GM20431 (cell line): ENCODE results near the gene SOX10.
"Not testable (repeated sequence)": the region's sequence is repeated elsewhere in the genome, so short reads cannot be mapped to it uniquely, and the experiment has no call there.

Experiments
- in situ Hi-C: fragments of 300-500 bp; cut with MseI, MboI; formaldehyde crosslinking; loops from one replicate; pipeline ENCODE4 v1.15.0; 2020; ENCODE audit warnings: low sequenced_read_pairs; ENCODE audit not compliant: unreplicated experiment

SOX10 gene

DNA sequence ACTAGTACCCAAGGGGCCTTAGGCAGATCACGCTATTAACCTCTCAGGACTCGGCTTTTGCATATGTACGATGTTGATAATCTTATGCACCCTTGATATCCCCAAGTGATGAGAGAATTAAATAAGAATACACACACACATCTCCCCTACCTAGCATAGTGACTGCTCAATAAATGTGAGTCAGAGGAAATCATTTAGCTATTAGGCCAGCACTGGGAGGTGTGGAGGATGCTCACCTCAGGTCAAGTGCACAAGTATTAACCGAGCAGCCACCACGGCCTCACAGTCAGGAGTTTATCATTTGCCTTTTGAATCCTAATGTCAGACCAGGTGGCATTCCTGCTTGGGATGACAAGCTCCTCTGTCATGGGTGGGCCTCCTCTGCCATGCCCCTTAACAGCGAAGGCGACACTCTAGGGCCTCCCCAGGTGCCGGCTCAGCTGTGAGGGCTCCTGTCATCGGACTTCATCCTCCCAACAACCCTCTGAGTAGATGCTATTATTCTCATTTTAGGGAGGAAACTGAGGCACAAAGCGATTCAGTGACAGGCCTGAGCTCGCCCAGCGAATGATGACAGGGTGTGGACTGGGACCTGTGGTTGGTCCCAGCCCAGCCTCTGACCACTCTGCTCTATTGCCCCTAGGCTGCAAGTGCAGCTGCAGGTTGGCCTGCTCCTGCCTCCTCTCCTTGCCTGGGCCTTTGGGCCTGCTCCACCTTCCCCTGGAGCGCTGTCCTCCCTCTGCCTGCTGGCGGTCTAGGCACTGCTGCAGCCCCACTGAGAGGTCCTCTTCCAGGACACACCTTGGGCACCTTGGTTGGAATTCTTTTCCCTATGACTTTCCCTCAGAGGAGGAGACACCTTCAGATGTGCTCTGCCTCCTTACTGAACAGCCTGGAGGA lies 5.0 kb upstream of the SOX10 start:
- in situ Hi-C loops: no loop called here

DNA sequence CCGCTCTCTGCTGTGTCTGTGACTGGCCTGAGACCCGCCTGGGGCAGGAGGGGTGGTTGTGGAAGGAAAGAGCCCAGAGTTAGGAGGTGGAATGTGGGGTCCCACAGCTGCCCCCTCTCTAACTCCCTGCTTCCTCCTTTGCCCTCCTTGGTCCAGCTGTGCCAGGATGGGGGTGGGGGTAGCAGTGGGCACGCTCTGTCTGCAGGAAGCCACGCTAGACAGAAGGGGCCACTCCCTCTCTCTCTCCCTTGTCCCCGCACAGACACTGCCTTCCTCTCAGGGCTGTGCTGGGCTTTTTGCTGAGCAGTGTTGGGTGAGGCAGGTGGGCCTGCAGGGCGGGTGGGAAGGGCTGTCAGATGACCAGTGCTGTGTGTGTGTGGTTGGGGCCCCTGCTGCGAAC lies 2.0 kb upstream of the SOX10 start:
- in situ Hi-C loops: no loop called here

DNA sequence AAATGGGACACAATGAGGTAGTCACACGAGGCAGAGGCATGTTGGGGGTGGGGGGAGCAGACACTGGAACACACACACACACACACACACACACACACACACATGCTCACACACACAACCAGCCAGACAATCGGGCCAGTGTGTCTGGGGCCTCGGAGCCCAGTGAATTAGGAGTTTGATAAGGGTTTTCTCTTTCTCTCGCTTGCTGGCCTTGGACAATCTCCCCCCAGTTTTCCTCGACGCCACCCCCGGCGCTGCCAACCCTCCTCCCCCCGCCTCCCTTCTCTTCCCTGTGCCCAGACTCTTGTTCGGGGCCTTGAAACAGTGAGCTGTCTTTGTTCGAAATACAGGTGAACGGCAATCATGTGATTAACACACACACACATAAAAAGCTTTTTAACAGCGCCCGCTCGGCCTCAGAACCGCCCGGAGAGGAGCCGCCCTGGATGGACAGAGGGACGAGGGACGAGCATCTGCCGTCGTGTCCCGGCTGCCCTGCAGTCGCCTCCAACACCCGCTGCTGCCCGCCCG lies 1.5 kb upstream of the SOX10 start:
- in situ Hi-C loops: no loop called here

DNA sequence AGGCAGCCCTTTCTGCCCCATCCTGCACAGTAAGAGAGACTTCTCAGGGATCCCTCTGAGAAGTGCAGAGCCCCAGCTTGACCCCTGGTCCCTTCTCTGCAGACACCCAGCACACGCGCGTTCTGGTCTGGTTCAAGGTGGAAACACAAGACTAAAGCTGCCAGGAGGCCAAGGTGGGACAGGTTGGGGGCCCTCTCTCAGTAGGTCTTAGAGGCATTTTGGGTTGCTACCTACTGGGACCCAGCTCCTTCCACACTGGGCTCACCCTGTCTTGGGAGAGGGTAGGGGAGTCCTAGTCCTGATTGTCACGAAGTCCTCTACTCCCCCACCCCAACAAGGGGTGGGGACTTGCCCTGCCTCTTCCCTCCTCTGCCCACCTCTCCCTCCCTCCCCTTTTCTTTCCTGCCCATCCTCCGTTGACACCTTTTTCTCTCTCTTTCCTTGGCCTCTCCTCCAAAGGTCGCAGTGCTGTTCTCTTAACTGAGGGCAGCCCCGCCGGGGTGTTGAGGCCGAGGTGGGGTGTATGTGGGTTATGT lies 763 bp upstream of the SOX10 start:
- in situ Hi-C loops: no loop called here

DNA sequence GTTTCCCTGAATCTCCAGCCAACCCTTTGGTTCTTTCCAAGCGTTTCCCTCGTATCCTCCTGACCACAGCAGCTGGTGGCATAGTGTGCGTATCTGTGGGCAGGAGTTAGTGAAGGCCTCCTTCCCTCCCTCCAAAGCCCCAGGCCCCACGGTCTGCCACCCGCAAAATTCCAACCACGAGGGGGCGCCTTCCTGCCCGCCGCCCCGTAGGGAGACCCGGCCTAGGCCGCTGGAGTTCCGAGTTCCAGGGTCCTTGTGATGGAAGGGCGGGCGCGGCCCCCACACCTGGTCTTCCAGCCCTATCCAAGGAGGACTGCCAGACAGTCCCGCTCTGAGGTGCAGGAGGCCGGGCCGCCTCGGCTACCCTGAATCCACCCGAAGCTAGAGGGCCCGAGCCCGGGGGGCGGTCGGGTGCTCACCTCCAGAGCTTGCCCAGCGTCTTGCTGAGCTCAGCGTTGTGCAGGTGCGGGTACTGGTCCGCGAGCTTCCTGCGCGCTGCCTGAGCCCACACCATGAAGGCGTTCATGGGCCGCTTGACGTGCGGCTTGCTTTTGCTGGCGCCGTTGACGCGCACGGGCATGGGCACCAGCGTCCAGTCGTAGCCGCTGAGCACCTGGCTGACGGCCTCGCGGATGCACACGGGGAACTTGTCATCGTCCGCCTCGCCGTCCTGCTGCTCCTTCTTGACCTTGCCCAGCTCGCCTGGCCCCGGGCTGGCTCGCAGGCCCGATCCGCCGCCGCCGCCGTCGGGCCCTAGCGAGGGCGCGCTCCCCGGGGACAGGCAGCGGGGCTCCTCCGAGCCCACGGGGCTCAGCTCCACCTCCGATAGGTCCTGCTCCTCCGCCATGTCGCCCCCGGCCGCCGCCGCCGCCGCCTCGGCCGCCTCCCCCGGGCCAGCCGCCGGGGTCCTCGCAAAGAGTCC lies 1.2 kb downstream of the SOX10 start:
- in situ Hi-C loops: no loop called here

DNA sequence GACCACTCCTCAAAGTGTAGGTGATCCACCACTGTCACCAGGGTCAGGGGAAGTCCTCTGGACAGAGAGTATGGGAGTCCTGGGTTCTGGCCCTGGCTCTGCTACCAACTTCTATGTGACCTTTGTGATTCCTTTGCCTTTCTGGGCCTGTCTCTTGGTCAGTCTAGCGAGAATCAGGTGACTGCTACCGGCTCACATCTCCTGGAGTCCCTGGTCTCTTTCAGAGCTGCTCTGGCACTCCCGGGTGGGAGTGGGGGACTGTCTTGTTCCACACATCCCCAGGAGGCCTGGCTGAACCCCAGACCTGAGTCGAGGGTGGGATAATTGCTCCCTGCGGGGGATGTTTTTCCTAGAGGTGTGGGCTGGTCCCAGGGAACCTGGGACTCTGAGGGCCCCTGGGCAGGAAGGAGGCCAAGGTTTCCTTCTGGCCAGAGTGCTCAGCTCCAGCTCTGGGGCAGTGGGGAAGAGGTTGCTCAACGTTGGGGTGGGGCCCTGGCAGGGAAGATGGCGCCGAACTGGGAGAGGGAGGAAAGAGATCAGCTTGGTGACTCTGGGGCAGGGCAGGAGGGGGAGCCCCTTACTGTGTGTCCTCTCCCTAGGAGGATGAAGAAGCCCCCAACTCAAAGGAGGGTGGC lies 2.1 kb downstream of the SOX10 start:
- in situ Hi-C loops: no loop called here

DNA sequence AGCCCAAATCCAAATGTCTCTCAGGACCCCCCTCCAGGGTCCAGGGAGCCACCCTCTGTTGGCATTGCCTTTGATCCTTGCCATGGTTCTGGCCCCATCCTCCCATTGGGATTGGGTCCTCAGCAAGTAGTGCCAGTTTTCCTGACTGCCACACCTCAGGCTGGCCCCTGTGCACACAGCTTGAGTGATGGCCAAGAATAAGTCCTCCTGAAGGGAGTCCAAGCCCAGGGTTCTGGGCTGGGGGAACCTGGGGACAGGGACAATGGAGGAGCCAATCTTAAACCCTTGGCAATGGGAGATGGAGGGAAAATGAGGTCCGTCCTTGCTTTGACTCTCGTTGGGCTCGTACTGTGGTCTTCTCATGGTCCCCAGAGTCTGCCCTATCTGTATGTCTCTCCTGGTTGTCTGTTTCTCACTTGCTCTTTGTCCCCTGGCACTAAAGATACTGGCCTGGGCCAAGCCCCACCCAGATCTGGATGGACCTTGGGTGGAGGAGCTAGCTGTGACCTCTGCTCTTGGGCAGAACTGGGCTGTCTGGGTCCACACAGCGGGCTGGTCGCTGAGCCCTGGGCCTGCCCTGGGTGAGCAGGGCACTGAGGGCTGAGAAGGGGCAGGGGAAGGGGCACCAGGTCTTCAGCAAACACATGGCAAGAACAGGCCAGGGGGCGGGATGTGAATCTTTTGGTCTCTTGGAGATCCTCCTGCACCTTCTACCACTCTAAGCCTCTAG lies 2.9 kb downstream of the SOX10 start:
- in situ Hi-C loops: no loop called here

DNA sequence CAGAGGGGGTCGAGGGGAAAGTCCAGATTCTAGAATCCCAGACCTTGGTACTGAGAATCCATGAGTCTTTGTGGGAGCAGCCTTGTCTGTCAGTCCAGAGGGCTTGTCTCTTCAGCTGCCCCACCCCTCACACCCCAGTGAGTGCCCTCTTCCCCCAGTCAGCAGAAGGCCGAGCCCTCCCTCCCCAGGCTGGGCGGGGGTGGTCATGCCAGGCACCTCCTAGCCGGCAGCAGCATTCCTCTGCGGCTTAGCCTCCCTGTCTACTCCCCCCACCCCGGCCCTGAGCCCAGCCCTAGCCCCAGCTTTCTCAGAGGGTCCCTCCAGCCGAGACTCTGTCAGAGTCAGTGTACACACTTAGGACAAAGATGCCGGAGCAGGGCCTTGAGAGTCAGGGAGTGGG lies 4.6 kb downstream of the SOX10 start:
- in situ Hi-C loops: no loop called here

DNA sequence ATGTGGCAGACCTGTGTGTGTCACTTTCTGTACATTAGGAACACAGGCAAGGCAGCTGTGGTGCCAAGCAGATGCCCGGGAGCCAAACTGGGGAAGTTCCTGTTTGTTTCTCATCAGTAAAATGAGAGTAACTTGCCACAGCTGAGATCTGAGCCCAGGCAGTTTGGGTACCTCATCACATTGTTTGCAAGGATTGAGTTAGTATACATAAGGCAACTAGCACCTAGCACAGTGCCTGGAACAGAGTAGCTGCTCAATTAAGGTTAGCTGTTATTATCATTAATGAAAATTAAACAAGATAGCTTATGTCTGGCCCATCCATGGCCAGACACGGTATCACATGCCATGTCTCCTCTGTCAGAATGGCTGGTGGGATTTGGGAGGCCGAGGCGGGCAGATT lies 7.8 kb downstream of the SOX10 start:
- in situ Hi-C loops: no loop called here

DNA sequence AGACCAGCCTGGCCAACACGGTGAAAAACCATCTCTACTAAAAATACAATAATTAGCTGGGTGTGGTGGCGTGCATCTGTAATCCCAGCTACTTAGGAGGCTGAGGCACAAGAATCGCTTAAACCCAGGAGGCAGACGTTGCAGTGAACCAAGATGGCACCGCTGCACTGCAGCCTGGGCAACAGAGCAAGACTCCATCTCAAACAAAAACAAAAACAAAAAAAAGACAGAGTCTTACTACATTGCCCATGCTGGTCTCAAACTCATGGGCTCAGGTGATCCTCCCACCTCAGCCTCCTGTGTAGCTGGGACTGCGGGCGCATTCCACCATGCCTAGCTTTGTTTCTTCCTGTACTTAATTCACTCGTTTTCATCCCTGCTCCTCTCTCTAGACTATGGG lies 8.3 kb downstream of the SOX10 start:
- in situ Hi-C loops: not testable (repeated sequence)

DNA sequence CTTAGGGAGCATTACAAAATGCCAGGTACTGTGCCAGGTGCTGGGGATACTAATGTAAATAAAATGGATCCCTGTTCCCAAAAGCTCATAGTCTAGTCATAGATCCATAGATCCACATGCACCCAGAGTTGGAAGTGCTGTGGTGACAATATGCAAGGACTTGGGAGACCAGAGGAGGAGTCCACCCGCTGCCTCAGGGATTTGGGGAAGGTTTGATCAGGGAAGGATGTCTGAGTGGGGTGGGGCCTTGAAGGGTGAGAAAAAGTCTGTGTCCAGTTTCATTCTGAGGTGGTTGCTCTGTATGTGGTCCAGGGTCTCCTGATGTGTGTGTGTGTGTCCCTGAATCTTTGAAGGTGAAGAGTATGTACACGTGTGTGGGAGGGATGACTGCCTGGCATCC lies 9.2 kb downstream of the SOX10 start:
- in situ Hi-C loops: no loop called here

DNA sequence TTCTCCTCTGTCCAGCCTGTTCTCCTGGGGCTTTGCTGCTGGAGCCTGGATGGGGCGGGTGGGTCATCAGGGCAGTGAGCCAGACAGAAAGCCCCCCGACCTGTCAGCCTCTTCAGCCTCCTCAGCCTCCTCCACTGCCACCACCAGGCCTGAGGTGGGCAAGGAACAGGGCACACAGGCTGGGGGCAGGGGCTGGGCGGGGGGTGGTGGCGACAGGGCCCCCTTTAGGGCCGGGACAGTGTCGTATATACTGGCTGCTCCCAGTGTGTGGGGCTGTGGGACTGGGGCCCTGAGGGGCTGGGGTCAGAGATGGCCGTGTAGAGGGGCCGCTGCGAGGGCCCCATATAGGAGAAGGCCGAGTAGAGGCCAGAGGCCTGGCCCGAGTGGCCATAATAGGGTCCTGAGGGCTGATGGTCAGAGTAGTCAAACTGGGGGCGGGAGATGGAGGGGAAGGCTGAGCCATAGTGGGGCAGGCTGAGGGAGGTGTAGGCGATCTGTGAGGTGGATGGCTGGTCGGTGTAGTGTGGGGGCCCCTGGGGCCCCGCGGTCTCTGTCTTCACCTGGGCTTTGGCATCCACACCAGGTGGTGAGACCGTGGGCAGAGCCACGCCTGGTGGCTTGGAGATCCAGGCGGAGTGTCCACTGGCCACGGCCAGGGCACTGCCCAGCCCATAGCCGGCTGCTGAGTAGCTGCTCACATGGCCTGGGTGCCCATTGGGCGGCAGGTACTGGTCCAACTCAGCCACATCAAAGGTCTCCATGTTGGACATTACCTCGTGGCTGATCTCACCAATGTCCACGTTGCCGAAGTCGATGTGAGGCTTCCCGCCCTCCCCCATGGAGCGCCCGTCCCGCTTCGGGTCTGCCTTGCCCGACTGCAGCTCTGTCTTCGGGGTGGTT lies 10.8 kb downstream of the SOX10 start:
- in situ Hi-C loops: no loop called here

DNA sequence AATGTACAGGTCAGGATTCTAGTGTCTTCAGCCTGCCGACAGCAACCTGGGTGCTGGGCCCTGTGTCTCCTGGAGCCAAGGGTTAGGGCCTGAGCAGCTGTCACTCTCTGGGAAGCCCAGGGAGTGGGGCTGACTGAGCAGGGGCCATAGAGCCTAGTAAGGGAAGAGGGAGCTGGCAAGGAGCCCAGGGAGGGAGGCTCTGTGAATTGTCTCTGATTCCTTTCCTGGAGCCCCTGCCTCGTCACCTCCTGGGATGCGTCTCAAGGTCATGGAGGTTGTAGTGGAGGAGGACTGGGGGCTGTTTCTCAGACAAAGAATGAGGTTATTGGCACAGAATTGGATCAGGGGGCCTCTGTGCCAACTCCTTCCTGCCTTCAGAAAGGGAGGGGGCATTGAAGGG lies 11.8 kb downstream of the SOX10 start:
- in situ Hi-C loops: no loop called here

DNA sequence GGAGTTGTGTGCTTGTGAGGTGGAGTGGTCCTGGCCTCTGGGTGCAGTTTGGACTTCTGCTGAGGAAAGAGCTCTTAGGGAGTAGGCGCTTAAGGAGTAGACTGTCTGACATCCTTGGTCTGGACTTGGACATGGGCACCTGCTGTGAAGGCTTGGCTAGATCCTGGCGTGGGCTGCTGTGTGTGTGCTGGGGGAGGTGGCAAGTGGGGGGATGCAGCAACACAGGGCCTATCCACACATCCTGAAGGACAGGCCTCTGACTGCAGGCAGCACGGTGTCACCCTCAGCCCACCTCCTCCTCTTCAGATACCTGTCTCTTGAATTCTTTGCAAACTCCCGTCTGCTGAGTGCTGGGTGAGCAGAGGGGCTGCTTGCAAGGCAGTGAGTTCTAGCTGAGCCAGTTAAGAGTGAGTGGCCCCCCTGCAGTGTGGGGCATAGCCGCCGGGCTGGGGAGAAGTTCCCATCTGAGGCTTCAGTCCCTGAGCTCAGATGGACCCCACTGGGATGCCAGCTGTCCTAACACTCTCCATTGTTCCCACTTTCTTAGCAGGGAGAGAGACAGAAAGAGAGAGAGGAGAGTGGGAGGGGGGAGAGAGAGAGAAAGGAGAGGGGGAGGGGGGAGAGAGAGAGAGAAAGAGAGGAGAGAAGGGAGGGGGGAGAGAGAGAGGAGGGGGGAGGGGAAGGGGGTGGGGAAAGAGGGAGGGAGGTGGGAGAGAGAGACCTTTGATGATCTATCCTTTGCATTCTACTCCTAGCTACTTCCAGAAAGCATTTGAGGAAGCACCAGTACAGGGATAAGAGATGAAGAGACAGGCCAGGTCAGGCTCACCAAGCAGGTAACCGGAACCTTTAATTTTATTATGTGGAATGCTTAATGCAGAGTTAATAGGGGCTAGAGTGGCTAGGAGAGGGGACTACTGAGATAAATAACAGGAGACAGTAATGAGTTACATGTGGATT lies 12.6 kb downstream of the SOX10 start:
- in situ Hi-C loops: no loop called here

DNA sequence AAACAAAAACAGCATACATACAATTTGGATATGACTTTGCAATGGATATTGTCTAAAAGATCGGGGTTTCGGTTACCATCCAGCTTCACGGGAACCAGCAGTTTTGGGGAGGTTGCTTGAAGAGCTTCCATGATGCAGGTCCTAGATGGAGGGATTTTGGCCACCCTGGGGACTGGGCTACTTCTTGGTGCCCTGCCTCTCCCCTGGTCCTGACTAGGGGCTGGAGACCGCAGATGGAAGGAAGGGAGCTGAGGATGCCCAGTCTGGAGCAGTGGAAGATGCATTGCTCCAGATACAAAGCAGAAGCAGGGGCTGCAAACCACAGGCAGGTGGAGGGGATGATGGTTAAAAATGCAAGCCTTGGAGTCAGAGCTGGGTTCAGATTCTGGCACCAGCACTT lies 13.5 kb downstream of the SOX10 start:
- in situ Hi-C loops: no loop called here

DNA sequence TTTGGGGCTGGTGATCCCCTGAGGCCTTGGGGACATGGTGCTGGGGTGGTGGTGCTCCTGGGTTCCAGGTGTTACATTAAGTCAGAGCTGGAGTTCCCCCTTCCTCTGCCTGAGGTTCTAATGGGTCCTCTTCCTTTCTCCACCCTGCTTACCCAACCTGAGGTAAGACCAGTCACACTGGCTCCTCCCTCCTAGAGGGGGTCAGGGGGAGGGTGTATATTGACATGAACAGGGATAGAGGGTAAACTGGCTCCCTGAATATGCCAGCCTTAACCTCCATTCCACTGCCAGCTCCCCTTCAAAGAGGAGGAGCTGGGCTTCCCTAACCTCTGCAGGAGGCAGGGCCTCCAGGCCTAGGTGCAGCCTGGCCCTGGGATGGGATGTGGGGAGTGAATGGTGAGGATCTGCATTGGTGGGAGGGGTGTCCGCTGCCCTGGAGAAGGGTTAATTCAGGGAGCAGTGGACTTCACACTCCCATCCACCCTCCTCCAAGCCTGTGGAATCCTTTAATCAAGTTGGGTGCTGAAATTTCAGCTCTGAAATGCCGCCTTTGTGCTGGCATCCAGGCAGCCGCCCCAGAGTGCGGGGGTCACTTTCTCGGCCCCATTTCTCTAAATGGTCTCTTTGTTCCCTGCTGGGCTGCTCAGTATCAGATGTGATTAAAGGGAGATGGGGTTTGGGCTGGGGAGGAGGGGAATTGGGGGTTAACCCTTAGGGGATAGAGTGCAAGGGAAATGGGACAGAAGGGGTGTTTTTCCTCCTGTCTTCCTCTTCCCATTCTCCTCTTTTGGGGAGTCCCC lies 15.7 kb downstream of the SOX10 start:
- in situ Hi-C loops: no loop called here
